ENCODE data around the gene SAMD11.
"Not testable (repeated sequence)": the region's sequence is repeated elsewhere in the genome, so short reads cannot be mapped to it uniquely, and the experiment has no call there.

SAMD11 gene

GRCh38 chr1:923131-923990 lies at the start of gene SAMD11:
TSS of gene SAMD11 (plus strand) at chr1:923923. CDS start at chr1:924432, 509 bp downstream.
- peak in 1 of 2 experiments; percentile 79 for DNase-seq

- not testable (repeated sequence) for DNase-seq
Measured at GRCh38 chr1:876428-877208, 47.1 kb upstream of the SAMD11 start.

DNA sequence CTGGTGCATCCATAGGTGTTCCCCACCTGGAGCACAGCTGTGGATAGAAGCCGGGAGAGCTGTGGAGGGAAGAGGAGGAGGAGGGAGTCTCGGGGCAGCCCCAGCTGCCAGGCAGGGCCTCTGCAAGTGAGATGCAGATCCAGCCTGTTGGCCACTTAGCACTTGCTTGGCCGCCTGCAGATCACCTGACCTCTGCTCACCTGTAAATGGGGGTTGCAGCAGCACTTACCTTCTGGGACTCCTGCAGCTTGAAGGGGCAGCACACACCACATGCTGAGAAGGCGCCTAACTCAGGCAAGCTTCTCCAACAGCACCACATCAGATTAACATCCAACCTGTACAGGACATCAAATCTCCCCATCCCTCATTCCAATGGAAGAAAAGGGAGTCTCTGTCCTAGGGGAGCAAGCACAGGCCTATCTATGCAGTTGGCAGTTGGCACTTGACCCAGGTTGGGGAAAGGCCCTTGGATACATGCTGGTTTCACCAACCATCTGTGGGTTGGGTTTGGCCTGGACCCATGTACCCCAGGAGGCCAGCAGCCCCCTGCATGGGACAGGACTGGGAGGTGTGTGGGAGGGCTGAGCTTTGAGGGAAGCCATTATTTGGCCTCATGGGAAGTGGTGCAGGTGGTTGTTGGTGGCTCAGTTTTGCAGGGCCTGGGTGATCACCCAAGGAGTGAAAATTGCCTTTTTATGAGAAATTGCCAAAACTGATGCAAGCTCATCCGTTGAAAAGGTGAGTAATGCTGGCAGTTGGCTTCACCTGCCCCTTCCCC lies 46.3 kb upstream of the SAMD11 start:
- DNase-seq, result not testable (repeated sequence)

- DNase-seq, result not testable (repeated sequence)
Measured at GRCh38 chr1:880511-880910, 43.2 kb upstream of the SAMD11 start.

DNA sequence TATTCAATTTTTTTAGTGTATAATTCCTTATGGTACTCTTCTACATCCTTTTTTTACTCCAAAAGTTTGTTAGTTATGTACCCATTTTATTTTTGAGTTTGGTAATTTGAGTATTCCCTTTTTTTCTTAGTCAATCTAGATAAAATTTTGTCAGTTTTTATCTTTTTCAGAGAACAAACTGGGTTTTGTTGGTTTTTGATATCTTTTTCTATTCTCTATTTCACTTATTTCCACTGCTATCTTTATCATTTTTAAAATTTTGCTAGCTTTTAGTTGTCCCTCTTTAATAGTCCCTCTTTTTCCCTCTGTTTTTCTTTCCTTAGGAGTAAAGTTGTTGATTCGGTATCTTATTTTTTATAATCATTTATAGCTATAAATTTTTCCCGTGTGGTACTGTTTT lies 42.8 kb upstream of the SAMD11 start:
- not testable (repeated sequence) for DNase-seq

GRCh38 chr1:886311-886710 lies 37.4 kb upstream of the SAMD11 start:
- DNase-seq, result no peak

DNA sequence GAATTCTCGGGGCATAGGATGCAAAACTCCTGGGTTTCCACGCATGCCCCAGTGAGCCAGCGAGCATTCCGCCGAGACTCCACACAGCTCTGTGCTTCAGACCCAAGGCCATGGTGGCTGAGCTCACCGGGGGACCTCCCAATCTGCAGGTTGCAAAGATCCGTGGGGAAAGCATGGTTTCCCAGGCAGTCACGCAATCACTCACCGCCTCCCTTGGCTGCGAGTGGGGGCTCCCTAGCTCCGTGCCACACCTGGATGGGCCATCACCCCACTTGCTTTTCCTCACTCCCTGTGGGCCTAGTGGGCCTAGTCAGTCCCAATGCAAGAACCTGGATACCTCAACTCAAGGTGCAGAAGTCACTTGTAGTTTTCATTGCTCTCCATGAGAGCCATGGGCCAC lies 37.0 kb upstream of the SAMD11 start:
- DNase-seq, result no peak

GRCh38 chr1:888297-888696 lies 35.4 kb upstream of the SAMD11 start:
- no peak for DNase-seq

GRCh38 chr1:889774-890173 lies 33.9 kb upstream of the SAMD11 start:
- not testable (repeated sequence) for DNase-seq

DNA sequence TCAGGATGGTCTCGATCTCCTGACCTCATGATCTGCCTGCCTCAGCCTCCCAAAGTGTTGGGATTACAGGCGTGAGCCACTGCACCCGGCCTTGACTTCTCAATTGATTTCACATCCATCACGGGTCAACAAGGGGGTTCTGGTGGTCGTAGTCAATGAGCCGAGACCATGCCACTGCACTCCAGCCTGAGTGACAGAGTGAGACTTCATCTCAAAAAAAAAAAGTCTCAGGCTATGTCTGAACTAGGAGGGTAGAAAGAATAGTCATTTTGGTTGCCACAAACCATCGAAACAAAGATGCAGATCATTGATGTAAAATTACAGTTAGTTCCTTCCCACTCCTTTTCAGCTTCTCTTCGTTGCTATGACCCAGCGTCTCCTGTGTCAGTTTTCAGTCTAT lies 33.5 kb upstream of the SAMD11 start:
- DNase-seq, result not testable (repeated sequence)

DNA sequence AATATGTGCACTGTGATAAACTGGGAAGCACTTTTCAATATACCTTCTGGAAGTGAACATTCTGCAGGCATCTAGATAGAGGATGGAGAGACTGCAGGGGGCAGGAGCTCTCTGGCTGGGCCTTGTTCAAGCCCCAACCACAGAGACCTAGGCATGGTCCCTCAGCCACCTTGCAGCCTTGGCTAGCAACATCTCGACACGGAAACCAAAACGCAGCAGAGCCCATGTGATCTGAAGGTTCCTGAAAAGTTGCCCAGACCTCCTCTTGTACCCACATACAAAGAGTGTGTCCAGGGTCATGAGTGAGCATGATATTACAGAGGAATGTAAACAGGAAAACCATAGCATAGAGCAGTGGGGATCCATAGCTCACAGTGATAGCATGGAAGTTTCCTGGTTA lies 33.1 kb upstream of the SAMD11 start:
- DNase-seq, result no peak

DNA sequence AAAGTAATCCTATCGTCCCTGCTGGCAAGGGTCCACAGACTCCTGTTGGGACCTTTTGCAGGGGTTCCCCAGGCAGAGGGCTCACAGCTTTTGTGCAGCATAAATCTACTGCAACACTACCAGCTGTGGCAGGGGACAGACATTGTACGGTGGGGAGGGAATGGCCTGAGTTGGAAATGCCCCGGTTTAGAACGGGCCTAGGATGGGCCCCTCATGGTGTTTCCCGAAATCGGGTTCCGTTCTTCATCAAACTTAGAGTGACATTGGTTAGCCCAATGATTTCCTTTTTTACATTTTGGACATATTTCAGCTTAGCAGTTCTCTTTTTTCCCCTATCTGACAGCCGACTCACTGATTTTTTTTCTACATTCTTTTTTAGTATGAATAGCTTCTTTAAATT lies 26.5 kb upstream of the SAMD11 start:
- no peak for DNase-seq

- DNase-seq, result not testable (repeated sequence)
Measured at GRCh38 chr1:897951-898350, 25.8 kb upstream of the SAMD11 start.

DNA sequence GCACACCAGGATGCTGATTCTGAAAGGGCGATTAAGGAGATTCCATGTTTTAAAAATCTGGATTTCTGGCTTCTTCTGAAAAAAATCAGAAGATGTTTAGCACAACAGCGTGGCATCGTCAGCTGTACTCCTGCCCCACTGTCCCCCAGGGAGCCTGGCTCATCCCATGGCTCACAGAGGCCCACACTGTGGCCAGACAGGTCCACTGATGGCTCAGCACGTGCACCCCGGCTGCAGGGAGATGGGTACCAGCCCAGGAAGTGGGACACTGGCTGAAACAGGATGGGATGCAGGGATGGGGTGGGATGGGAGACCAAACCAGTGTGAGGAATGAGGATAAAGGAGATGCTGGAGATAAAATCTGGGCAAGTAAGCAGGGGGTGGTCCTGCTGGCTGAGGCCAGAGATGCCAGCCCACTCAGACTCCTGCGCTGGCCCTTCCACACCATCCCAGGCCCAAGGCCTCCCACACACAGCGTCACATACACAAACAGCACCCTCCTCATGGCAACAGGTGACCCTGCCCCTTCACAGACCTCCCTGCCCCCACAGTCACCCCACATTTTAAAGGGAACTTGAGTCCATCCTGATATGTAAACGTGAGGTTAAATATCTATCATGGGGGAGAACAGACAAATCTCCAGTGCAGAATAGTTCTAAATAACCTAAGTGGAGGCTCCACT lies 23.9 kb upstream of the SAMD11 start:
- DNase-seq, result no peak

DNA sequence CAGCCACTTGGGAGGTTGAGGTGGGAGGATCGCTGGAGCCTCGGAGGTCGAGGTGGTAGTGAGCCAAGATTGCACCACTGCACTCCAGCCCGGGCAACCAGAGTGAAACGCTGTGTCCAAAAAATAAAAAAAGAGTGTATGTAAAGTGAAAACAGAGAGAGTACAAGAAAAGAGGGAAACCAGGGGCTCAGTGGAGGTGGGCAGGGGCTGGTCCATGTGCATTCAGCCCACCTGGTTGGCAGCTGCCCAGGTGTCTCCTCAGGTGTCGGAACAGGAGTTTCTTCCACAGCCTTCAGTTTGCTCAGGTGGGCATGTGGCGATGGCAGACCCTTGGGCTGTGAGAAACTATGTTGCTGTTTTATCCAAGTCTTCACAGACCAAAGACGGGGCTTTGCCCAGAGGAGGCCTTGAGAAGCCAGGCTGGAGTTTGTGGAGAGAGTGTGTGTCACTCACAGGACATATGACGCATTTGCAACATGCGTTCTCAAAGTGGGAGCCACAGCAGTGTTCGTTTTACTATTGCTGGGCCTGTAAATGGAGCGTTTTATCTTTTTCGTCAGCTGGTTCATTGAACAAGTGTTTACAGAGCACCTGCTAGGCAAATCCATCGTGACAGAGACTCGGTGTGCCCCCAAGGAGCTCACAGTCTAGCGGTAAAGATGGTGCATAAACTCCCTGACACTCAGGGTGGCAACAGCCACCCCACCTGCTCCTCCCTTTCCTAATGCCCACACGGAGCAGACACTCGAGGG lies 22.4 kb upstream of the SAMD11 start:
- no peak for DNase-seq

GRCh38 chr1:902802-903201 lies 20.9 kb upstream of the SAMD11 start:
- DNase-seq, result no peak

- DNase-seq, result no peak
Measured at GRCh38 chr1:903305-903704, 20.4 kb upstream of the SAMD11 start.

DNA sequence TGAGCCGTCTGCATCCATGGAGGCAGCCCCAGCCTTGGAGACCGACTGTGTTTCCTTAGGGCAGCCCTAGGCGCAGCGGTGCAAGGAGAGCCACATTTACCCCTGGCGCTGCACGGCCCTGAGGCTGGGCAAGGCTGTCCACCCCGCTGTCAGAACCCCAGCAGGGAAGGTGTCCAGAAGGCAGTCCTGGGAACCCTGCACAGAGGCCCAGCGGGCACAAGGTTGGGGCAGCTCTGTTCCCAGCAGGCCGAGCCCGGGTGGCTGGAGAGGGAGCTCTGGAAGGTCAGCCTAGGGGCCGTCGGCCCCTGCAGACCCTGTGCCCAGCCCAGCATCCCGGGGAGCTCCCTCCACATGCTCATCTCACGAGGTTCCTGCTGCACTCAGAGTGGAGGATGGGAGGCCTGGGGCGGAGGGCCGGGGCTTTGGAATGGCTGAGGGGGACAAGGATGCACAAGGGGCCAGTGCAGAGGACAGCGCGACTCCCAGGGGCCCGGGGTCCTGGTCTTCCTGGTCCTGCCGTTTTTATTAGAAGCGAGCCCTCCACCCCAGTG lies 19.9 kb upstream of the SAMD11 start:
- no peak for DNase-seq

DNA sequence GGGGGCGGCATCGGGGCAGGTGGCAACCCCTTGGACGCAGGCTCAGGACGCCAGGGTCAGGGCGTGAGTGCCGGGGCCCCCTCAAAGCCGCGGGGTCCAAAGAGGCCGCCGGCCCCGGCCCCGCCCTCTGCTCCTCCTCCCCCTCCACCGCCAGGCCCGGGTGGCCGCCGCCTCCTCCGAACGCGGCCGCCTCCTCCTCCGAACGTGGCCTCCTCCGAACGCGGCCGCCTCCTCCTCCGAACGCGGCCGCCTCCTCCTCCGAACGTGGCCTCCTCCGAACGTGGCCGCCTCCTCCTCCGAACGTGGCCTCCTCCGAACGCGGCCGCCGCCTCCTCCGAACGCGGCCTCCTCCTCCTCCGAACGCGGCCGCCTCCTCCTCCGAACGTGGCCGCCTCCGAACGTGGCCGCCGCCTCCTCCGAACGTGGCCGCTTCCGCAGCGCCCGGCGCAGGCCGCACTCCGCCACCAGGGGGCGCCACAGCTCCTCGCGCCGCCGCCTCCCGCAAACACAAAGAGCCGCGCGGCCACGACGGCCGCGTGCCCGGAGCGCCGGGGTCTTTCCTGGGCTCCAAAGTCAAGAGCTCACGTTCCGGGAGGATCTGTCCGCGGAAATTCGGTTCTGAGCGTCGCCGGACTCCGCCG lies 19.3 kb upstream of the SAMD11 start:
- peak; percentile 69 to 77 for DNase-seq

- DNase-seq, result peak in 1 of 2 experiments; percentile 39
Measured at GRCh38 chr1:905071-905749, 18.5 kb upstream of the SAMD11 start.
